ENCODE data around the gene C2orf68. TPM values are rescaled to one million over a fixed set of nuclear protein-coding genes. Genes with fewer than 3 reads are reported as not detected.

Gene C2orf68
- total RNA-seq, 4 donors from 2014 or later, result 19.0 to 44.8 (median 28.2) TPM

DNA sequence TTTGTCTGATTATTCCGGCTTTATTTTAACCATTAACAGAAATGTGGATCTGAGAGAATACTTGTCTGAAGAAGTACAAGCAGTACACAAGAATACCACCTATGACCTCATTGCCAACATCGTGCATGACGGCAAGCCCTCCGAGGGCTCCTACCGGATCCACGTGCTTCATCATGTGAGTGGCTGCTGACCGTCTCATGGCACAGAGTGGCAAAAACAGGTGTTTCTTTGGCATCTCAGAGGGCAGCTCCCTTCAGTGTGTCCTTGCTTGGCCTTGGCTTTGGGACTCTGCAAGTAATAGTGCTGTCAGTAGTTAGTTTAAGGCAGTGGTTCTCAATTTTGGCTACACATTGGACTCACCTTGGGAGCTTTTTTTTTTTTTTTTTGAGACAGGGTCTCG, 33.0 kb upstream of the C2orf68 start:
- TF ChIP-seq, protein P1, sequence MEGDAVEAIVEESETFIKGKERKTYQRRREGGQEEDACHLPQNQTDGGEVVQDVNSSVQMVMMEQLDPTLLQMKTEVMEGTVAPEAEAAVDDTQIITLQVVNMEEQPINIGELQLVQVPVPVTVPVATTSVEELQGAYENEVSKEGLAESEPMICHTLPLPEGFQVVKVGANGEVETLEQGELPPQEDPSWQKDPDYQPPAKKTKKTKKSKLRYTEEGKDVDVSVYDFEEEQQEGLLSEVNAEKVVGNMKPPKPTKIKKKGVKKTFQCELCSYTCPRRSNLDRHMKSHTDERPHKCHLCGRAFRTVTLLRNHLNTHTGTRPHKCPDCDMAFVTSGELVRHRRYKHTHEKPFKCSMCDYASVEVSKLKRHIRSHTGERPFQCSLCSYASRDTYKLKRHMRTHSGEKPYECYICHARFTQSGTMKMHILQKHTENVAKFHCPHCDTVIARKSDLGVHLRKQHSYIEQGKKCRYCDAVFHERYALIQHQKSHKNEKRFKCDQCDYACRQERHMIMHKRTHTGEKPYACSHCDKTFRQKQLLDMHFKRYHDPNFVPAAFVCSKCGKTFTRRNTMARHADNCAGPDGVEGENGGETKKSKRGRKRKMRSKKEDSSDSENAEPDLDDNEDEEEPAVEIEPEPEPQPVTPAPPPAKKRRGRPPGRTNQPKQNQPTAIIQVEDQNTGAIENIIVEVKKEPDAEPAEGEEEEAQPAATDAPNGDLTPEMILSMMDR (IDR thresholded peaks at IDR 0.05), result no peak
- TF ChIP-seq POLR2A (IDR thresholded peaks at IDR 0.05), result no peak
- Histone ChIP-seq H3K27ac (no peak overlapping the region), H3K4me1 (no peaks in the 10 kb centered on the region), H3K4me3 (no peak overlapping the region), H3K36me3 (no peaks in the 10 kb centered on the region), H3K27me3 (no peaks in the 10 kb centered on the region), H3K9me3 (no peaks in the 10 kb centered on the region)
- no peak for DNase-seq
- intact Hi-C loops (cut with DNase I; ENCODE audit: low total_unique reads), result no loop called here

DNA sequence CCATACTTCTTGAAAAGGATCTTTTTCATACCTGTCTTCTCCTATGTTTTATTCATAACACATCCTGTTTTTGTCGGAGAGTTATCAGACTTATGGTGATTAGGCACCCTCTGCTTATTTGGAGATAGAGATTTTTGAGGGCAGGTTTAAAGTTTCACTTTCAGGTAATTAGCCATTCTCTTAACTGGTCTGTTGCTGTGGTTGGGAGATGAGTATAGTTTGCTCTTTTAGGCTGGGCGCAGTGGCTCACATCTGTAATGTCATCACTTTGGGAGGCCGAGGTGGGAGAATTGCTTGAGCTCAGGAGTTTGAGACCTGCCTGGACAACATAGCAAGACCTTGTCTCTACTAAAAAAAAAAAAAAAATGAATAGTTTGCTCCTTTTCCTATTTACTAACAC, 30.9 kb upstream of the C2orf68 start:
- no peak for DNase-seq
- TF ChIP-seq POLR2A (IDR thresholded peaks at IDR 0.05), result no peak
- no peaks in the 10 kb centered on the region for H3K9me3 ChIP-seq
- no peak overlapping the region for H3K27ac ChIP-seq
- H3K4me3 ChIP-seq, result no peak overlapping the region
- H3K36me3 ChIP-seq, result no peaks in the 10 kb centered on the region
- H3K4me1 ChIP-seq, result no peaks in the 10 kb centered on the region
- intact Hi-C loops (cut with DNase I; ENCODE audit: low total_unique reads), result no loop called here
- no peaks in the 10 kb centered on the region for H3K27me3 ChIP-seq

DNA sequence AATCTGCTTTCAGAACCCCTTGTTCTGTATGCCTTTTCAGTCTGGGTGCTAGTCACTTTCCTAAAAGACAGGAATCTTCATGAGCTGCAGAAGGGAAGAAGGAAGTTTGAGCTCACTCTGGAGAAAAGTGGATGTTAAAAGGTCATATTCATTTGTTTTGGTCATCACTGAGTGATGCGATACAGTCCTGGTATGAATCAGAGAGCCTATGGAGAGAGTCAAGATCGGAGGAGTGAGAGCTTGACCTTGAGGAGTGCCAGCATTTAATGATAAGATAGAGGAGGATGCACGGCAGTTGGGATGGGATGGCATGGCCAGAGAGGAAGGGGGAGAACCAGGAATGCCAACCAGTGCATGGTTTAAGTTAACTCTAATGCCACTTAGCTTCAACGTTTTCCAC, 23.8 kb upstream of the C2orf68 start:
- no peaks in the 10 kb centered on the region for H3K36me3 ChIP-seq
- intact Hi-C loops (cut with DNase I; ENCODE audit: low total_unique reads), result loop anchor here (10.0 kb wide), 1 partner anchor 179 kb away; no protein-coding TSS in a partner anchor
- H3K27me3 ChIP-seq, result no peaks in the 10 kb centered on the region
- TF ChIP-seq POLR2A (IDR thresholded peaks at IDR 0.05), result no peak
- TF ChIP-seq, protein P1 (IDR thresholded peaks at IDR 0.05), result no peak
- no peak for DNase-seq
- H3K4me3 ChIP-seq, result no peak overlapping the region
- no peaks in the 10 kb centered on the region for H3K4me1 ChIP-seq
- no peak overlapping the region for H3K27ac ChIP-seq
- no peaks in the 10 kb centered on the region for H3K9me3 ChIP-seq

DNA sequence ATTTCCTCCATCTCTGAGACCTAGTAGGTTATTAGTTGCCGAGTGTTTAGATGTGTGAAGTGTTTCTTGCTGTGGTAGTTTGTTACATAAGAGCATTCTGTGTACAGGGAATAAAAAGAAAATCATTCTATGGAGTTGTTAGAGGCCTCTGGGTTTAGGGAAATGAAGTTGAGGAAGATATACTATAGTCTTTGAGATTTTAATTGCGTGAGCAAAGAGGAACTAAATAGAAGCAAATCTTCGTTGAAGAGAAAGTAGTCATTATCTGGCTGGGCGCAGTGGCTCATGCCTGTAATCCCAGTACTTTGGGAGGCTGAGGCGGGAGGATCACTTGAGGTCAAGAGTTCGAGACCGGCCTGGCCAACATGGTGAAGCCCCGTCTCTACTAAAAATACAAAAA, 23.1 kb upstream of the C2orf68 start:
- TF ChIP-seq, protein P1 (IDR thresholded peaks at IDR 0.05), result no peak
- TF ChIP-seq POLR2A (IDR thresholded peaks at IDR 0.05), result no peak
- H3K9me3 ChIP-seq, result no peaks in the 10 kb centered on the region
- no peak overlapping the region for H3K4me3 ChIP-seq
- intact Hi-C loops (cut with DNase I; ENCODE audit: low total_unique reads), result loop anchor here (10.0 kb wide), 1 partner anchor 180 kb away; no protein-coding TSS in a partner anchor
- no peaks in the 10 kb centered on the region for H3K36me3 ChIP-seq
- no peaks in the 10 kb centered on the region for H3K4me1 ChIP-seq
- H3K27me3 ChIP-seq, result no peaks in the 10 kb centered on the region
- H3K27ac ChIP-seq, result no peak overlapping the region
- no peak for DNase-seq

DNA sequence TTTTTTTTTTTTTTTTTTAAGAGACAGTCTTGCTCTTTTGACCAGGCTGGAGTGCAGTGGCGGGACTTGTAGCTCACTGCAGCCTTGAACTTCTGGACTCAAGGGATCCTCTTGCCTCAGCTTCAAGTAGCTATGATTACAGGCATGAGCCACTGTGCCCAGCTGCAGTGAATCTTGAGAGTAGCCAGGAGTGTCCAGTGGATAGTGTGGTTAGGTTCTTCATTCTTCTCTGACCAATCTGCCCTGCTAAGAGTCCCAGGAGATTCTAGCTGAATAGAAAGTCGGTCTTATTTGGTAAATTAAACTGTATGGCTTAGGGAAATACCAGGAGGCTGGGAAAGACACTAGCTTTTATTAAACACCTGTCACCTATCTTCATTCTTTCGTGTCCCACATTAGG, 19.4 kb upstream of the C2orf68 start:
- Histone ChIP-seq H3K36me3 (no peaks in the 10 kb centered on the region), H3K4me1 (no peaks in the 10 kb centered on the region), H3K4me3 (no peak overlapping the region), H3K9me3 (no peaks in the 10 kb centered on the region), H3K27me3 (no peaks in the 10 kb centered on the region), H3K27ac (no peak overlapping the region)
- TF ChIP-seq, protein P1 (IDR thresholded peaks at IDR 0.05), result no peak
- no peak for TF ChIP-seq POLR2A (IDR thresholded peaks at IDR 0.05)
- DNase-seq, result no peak
- intact Hi-C loops (cut with DNase I; ENCODE audit: low total_unique reads), result loop anchor here (10.0 kb wide), 1 partner anchor 183 kb away; no protein-coding TSS in a partner anchor

DNA sequence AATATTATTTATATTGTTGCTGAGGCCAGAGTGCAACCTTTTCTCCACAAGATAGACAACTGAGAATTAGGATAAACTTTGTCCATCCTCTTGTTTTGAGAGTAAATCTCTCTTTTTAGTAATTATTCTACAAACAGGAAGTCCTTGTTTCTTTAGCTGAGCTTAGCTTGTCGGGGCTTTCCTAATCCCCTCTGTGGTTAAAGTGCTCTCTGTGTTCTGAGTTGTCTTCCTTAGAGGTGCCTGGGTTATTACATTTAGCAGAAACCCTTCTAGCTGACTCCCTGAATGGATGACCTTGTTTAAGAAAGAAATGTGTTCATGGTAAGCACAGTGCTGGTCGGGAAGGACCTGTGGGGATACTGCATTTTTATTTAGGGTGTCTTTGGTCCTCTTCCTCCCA, 16.8 kb upstream of the C2orf68 start:
- TF ChIP-seq, protein P1 (IDR thresholded peaks at IDR 0.05), result no peak
- TF ChIP-seq POLR2A (IDR thresholded peaks at IDR 0.05), result no peak
- H3K4me3 ChIP-seq, result no peak overlapping the region
- no peak for DNase-seq
- H3K4me1 ChIP-seq, result no peaks in the 10 kb centered on the region
- no peak overlapping the region for H3K27ac ChIP-seq
- intact Hi-C loops (cut with DNase I; ENCODE audit: low total_unique reads), result no loop called here
- no peaks in the 10 kb centered on the region for H3K27me3 ChIP-seq
- no peaks in the 10 kb centered on the region for H3K9me3 ChIP-seq
- no peaks in the 10 kb centered on the region for H3K36me3 ChIP-seq

Data from uterus (tissue), 4 donors.